GM12878 (cell line): ENCODE measurements around the gene CATSPER3. TPM values are rescaled to one million over a fixed set of nuclear protein-coding genes. Genes with fewer than 3 reads are reported as not detected.

Source experiments
- CHD2 ChIP-seq: IDR thresholded peaks from 2 replicates; pipeline ENCODE4 v1.6.1; 2011; ENCODE audit warnings: low read depth, low read length, improper control_type of control experiment, borderline replicate concordance
- EP300 ChIP-seq, 2 experiments: fragments of 150-350 bp in 1 of 2; IDR thresholded peaks; 2 replicates each; pipeline ENCODE4 v1.6.1; 2011 to 2012; ENCODE audit warnings: low read depth in 2 of 2, low read length in 2 of 2, borderline replicate concordance in 1 of 2, improper control_type of control experiment in 1 of 2, inconsistent platforms in 1 of 2; ENCODE audit not compliant: control insufficient read depth in 1 of 2
- FOXM1 ChIP-seq: IDR thresholded peaks from 2 replicates; pipeline ENCODE4 v1.6.1; 2012; ENCODE audit warnings: low read depth, mild to moderate bottlenecking, inconsistent platforms, low read length, moderate library complexity
- GABPA ChIP-seq: IDR thresholded peaks from 2 replicates; pipeline ENCODE4 v1.6.1; 2014; ENCODE audit warnings: antibody characterized with exemption, low read depth, mild to moderate bottlenecking, inconsistent platforms
- NR2F1 ChIP-seq: fragments of 450-650 bp; conservative IDR thresholded peaks from 2 replicates; pipeline ENCODE4 v1.6.1; 2017; ENCODE audit warnings: mild to moderate bottlenecking
- SMAD5 ChIP-seq: IDR thresholded peaks from 2 replicates; pipeline ENCODE4 v1.6.1; 2016; ENCODE audit warnings: antibody characterized with exemption, low read depth
- ZNF274 ChIP-seq: IDR thresholded peaks from one replicate; pipeline ENCODE4 v1.8.0; 2011; ENCODE audit not compliant: insufficient read length, insufficient read depth
- polyA plus RNA-seq, 11 experiments: library from polyadenylated mRNA; depleted of rRNA in 4 of 11; unstranded in 6 of 11; stranded (reverse) in 5 of 11; fragments of >200 nt; fragmentation: Nextera tagmentation in 4 of 11; fragmentation: Illumina TruSeq in 1 of 11; extraction: Ambion mirVana in 4 of 11; extraction: Trizol in 1 of 11; gene quantifications; 1 replicate in 1 of 11; 2 replicates in 10 of 11; pipeline versions ENCODE4 v1.2.1 to v1.2.3, GENCODE V29; 2011 to 2016; ENCODE audit warnings: inconsistent platforms in 2 of 11, missing spikeins in 2 of 11, low read depth in 1 of 11
- total RNA-seq, 4 experiments: library from RNA; depleted of rRNA in 3 of 4; stranded (reverse); fragments of >200 nt in 3 of 4; fragmentation: Illumina TruSeq in 1 of 4; extraction: Trizol in 1 of 4; gene quantifications; 2 replicates each; pipeline versions ENCODE4 v1.2.1 to v1.2.3, GENCODE V29; 2013 to 2021
- TF ChIP-seq, protein P1 (sequence below): fragments of 150-350 bp; IDR thresholded peaks from 2 replicates; pipeline ENCODE4 v1.6.1; 2016; ENCODE audit warnings: low read depth, low read length
- TF ChIP-seq, protein P2 (sequence below): fragments of 450-650 bp; IDR thresholded peaks from 2 replicates; pipeline ENCODE4 v1.6.1; 2017; ENCODE audit warnings: mild to moderate bottlenecking, low read depth, inconsistent platforms; ENCODE audit not compliant: poor library complexity, severe bottlenecking

Gene CATSPER3
- total and polyA plus RNA-seq, 10 of the 15 experiments (the other 5 are each of a cell fraction or from before 2014, with no cell fraction given) = 0.06 to 0.38 (median 0.13) TPM; not detected in 4

DNA sequence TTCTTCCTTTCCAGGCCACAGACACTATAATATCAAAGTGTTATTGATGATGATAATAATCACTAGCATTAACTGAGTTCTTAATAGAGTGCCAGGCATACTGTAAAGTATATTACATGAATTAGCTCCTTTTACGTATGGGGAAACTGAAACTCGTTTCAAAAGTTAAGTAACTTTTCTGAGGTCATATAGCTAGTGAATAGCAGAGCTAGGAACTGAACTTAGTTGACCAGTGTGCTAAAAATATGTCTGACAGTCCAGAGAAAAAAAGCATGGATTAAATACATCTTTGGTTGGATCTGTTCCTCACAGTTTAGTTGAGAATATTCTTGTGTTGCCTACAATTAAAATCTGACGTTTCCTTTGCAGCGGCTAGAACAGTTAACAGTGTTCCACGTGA lies 18.4 kb upstream of the CATSPER3 start (continued):
- TF ChIP-seq, protein P1, sequence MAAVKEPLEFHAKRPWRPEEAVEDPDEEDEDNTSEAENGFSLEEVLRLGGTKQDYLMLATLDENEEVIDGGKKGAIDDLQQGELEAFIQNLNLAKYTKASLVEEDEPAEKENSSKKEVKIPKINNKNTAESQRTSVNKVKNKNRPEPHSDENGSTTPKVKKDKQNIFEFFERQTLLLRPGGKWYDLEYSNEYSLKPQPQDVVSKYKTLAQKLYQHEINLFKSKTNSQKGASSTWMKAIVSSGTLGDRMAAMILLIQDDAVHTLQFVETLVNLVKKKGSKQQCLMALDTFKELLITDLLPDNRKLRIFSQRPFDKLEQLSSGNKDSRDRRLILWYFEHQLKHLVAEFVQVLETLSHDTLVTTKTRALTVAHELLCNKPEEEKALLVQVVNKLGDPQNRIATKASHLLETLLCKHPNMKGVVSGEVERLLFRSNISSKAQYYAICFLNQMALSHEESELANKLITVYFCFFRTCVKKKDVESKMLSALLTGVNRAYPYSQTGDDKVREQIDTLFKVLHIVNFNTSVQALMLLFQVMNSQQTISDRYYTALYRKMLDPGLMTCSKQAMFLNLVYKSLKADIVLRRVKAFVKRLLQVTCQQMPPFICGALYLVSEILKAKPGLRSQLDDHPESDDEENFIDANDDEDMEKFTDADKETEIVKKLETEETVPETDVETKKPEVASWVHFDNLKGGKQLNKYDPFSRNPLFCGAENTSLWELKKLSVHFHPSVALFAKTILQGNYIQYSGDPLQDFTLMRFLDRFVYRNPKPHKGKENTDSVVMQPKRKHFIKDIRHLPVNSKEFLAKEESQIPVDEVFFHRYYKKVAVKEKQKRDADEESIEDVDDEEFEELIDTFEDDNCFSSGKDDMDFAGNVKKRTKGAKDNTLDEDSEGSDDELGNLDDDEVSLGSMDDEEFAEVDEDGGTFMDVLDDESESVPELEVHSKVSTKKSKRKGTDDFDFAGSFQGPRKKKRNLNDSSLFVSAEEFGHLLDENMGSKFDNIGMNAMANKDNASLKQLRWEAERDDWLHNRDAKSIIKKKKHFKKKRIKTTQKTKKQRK = no peak
- no peak for TF ChIP-seq SMAD5
- no peak for TF ChIP-seq NR2F1
- no peak for TF ChIP-seq ZNF274
- no peak for TF ChIP-seq EP300 (IDR thresholded peaks at IDR 0.05; ENCODE audit: borderline replicate concordance in 1 of 2, control insufficient read depth in 1 of 2, low read depth in 2 of 2, low read length in 2 of 2)
- TF ChIP-seq GABPA = no peak
- no peak for TF ChIP-seq CHD2
- TF ChIP-seq, protein P2, sequence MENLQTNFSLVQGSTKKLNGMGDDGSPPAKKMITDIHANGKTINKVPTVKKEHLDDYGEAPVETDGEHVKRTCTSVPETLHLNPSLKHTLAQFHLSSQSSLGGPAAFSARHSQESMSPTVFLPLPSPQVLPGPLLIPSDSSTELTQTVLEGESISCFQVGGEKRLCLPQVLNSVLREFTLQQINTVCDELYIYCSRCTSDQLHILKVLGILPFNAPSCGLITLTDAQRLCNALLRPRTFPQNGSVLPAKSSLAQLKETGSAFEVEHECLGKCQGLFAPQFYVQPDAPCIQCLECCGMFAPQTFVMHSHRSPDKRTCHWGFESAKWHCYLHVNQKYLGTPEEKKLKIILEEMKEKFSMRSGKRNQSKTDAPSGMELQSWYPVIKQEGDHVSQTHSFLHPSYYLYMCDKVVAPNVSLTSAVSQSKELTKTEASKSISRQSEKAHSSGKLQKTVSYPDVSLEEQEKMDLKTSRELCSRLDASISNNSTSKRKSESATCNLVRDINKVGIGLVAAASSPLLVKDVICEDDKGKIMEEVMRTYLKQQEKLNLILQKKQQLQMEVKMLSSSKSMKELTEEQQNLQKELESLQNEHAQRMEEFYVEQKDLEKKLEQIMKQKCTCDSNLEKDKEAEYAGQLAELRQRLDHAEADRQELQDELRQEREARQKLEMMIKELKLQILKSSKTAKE = no peak
- no peak for TF ChIP-seq FOXM1
- TF ChIP-seq, all 136 proteins: peak for 0
